GM21737 (cell line): Measurements from ENCODE around the gene BTNL2.

ENCODE experiments used
- ATAC-seq: cut with Tn5 transposase; IDR thresholded peaks from one replicate; pipeline ENCODE4 v1.9.1; 2021; ENCODE audit warnings: mild to moderate bottlenecking, moderate library complexity; ENCODE audit not compliant: unreplicated experiment

The BTNL2 gene

GRCh38 chr6:32415521-32416019 lies 8.6 kb upstream of the BTNL2 start:
- ATAC-seq = no peak

- ATAC-seq = peak; percentile 81
Observed at GRCh38 chr6:32413427-32414047, 6.6 kb upstream of the BTNL2 start.

GRCh38 chr6:32411566-32412327 lies 4.8 kb upstream of the BTNL2 start:
- no peak for ATAC-seq

- no peak for ATAC-seq
Observed at GRCh38 chr6:32410906-32411305, 3.9 kb upstream of the BTNL2 start.

DNA sequence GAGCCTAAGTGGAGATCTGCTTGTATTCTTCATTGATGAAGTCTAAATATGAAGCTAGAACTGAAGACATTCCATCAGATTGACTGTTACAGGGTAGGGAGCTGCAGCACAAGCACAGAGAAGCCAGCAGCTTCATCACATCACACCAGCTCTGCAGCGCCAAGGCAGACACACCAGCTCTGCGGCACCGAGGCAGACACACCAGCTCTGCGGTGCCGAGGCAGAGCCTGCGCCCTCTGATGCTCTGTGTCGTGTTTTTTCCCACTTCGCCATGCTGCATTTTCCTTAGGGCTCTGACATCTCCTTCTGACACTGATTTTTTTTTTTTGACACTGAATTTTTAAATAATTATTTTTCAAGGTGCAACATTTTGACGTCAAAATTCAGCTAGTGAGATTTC lies 784 bp downstream of the BTNL2 start:
- no peak for ATAC-seq

DNA sequence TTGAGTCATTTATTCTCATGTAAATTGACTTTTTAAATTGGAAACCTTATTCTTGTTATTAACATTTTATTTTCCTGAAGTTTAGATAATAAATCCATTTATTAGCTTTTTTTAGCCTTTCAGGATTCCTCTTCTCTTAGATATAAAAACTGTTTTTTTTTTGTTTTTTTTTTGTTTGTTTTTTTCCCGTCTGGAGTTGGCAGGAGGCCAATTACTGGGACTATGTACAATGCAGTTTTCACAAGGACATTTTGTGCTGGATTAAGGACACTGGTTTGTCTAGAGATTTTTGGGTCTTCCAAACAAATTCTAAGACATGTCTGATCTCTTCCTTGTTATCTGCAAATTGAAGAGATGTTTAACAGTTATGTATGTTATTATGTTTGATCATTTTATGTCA lies 1.3 kb downstream of the BTNL2 start:
- no peak for ATAC-seq

DNA sequence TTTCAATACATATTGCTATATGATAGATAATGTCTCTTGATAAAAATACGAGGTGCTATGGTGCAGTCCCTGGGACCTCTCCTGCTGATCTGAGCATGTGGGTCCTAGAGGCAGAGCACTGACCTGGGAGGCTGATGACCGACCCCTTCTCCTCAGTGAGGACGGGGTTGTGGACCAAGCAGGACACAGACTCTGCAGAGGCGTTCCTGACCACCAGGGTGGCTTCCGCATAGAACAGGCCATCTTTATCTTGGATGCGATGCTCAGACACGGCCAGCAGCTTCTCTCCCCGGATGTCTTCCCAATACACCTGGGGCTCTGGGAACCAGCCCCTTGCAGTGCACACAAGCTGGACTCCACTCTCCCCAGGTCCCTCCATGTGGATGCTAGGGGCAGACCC lies 4.2 kb downstream of the BTNL2 start:
- no peak for ATAC-seq

- ATAC-seq = no peak
Observed at GRCh38 chr6:32401284-32401963, 5.6 kb downstream of the BTNL2 start.

DNA sequence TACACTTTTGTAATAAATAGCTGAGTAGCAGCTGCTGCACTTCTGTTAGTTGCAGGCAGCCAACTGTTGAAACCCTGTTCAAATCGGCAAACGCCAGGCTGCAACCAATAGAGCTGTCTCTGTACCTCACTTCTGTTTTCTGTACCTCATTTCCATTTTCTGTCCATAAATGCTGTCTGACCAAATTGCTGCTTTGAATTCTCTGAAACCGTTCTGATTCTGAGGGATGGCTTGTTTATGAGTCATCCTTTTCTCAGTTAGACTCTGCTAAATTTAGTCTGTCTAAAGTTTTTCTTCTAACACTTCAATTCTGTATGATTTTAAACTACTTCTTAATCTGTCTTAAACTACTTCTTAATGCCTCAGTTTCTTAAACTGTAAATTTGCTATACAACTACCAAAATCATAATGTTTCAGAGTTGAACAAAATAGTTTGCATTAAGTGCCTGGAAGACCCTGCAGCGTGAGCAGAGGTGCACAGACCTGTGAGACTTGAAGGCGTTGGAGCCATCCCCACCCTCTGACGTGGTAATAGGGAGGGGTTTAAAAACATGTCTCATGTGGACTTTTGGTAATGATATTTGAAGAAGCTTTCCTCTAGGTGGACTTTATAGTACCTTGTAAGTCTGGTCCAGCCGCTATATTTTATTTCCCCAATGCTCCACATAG lies 9.6 kb downstream of the BTNL2 start:
- peak; percentile 57 for ATAC-seq

GRCh38 chr6:32396028-32396427 lies 11.0 kb downstream of the BTNL2 start:
- ATAC-seq = no peak

GRCh38 chr6:32393665-32394420 lies 13.1 kb downstream of the BTNL2 start:
- no peak for ATAC-seq

- no peak for ATAC-seq
Observed at GRCh38 chr6:32391505-32391904, 15.5 kb downstream of the BTNL2 start.

GRCh38 chr6:32387589-32388340 lies 19.2 kb downstream of the BTNL2 start:
- no peak for ATAC-seq

DNA sequence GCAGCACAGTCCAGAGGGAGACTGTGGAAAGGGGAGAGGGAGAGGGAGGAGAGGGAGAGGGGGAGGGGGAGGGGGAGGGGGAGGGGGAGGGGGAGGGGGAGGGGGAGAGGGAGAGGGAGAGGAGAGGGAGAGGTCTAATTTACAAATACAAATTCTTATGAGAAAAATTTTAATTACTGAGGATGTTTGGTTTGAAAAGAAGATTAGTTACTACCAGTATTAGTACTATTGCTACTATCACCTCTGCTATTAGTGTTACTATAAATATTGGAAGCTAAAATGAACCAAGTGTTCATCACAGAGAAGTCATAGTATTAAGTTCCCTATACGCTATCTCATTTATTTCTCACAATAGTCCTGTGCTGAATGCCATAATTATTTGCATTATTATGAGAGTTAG lies 20.9 kb downstream of the BTNL2 start:
- ATAC-seq = no peak

GRCh38 chr6:32382757-32383420 lies 24.1 kb downstream of the BTNL2 start:
- no peak for ATAC-seq

DNA sequence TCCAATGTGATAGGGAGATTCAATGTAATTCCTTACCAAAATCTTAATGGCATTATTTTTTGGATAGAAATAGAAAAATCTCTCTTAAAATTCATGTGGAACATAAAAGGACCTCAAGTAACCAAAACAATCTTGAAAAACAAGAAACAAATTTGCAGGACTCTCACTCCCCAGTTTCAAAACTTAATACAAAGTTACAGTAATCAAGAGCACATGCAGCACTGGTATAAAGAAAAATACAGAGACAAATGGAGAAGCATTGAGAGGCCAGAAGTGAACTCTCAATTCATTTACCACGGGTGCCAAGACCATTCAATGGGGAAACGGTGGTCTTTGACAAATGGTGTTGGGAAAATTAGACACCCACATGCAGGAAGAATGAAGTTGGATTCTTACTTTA lies 27.4 kb downstream of the BTNL2 start:
- no peak for ATAC-seq

- ATAC-seq = no peak
Observed at GRCh38 chr6:32375739-32376529, 31.0 kb downstream of the BTNL2 start.

DNA sequence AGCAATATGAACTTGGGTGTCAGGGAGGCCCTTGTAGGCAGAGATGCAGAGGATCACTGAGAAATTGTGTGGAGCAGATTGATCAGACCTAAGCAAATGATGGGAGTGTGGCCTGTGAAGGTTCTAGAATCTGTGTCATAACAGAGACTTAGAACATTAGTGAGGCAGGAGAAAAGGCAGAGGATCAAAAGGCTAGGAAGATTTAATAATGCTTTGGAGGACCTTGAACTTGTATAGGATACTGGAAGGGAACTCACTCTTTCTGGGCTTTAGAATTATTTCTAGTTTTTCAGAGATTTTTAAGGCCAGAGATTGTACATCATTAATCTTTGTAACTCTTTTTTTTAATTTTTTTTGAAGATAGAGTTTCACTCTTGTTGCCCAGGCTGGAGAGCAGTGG lies 35.2 kb downstream of the BTNL2 start, which contains the start of gene TSBP1:
Gene TSBP1, minus strand, starts transcription at position 101 of the 400 bp plus-strand sequence. CDS start 197 bp downstream, outside the sequence.
- no peak for ATAC-seq
